T-helper 1 cell (primary cell): ENCODE results near the gene PRPF19.
"Not testable (repeated sequence)": the region's sequence is repeated elsewhere in the genome, so short reads cannot be mapped to it uniquely, and the experiment has no call there.

ENCODE experiments used
- DNase-seq, 5 donors: peaks; one replicate each; pipeline ENCODE4 v3.0.0-alpha.2; 2012 to 2020

Gene PRPF19

GRCh38 chr11:60922906-60923305 lies 16.5 kb upstream of the PRPF19 start:
- DNase-seq = no peak

- DNase-seq = no peak
Observed at GRCh38 chr11:60921777-60922335, 15.5 kb upstream of the PRPF19 start.

- no peak for DNase-seq
Observed at GRCh38 chr11:60921259-60921658, 14.9 kb upstream of the PRPF19 start.

- DNase-seq = no peak
Observed at GRCh38 chr11:60919956-60920355, 13.6 kb upstream of the PRPF19 start.

- DNase-seq = no peak
Observed at GRCh38 chr11:60919320-60919719, 12.9 kb upstream of the PRPF19 start.

GRCh38 chr11:60918939-60919265 lies 12.5 kb upstream of the PRPF19 start:
- no peak for DNase-seq

- no peak for DNase-seq
Observed at GRCh38 chr11:60918251-60918938, 12.0 kb upstream of the PRPF19 start.

GRCh38 chr11:60917267-60917666 lies 10.9 kb upstream of the PRPF19 start:
- DNase-seq = no peak

- DNase-seq = no peak
Observed at GRCh38 chr11:60916669-60917206, 10.4 kb upstream of the PRPF19 start.

- peak; percentile 35 to 87 (median 54) for DNase-seq
Observed at GRCh38 chr11:60915248-60915914, 9.0 kb upstream of the PRPF19 start.

- peak in 3 of 5 donors; percentile 15 to 38 (median 26) for DNase-seq
Observed at GRCh38 chr11:60914633-60915247, 8.4 kb upstream of the PRPF19 start.

- DNase-seq = peak; percentile 75 to 91 (median 83)
Observed at GRCh38 chr11:60913793-60914632, 7.6 kb upstream of the PRPF19 start, which contains the start of gene TMEM109. Gene TMEM109 (plus strand): TSS chr11:60914158. CDS start chr11:60919694, 5,536 bp downstream.

- no peak for DNase-seq
Observed at GRCh38 chr11:60912851-60913528, 6.6 kb upstream of the PRPF19 start.

GRCh38 chr11:60912223-60912850 lies 6.0 kb upstream of the PRPF19 start:
- DNase-seq = peak in 1 of 5 donors; percentile 29

- no peak for DNase-seq
Observed at GRCh38 chr11:60910711-60911380, 4.5 kb upstream of the PRPF19 start.

GRCh38 chr11:60910281-60910687 lies 3.9 kb upstream of the PRPF19 start:
- no peak for DNase-seq

GRCh38 chr11:60909680-60910280 lies 3.4 kb upstream of the PRPF19 start:
- not testable (repeated sequence) for DNase-seq

GRCh38 chr11:60908803-60909202 lies 2.4 kb upstream of the PRPF19 start:
- DNase-seq = no peak

- peak in 2 of 5 donors; percentile 20 to 36 for DNase-seq
Observed at GRCh38 chr11:60905551-60906113, 753 bp downstream of the PRPF19 start.

GRCh38 chr11:60905047-60905446 lies 1.3 kb downstream of the PRPF19 start:
- DNase-seq = no peak
